ENCODE results near the gene CCM2L. TPM values are rescaled to one million over a fixed set of nuclear protein-coding genes. Genes with fewer than 3 reads are reported as not detected.

Gene CCM2L
- total and polyA plus RNA-seq, 2 of the 4 experiments (the other 2 are of a cell fraction): not detected

DNA sequence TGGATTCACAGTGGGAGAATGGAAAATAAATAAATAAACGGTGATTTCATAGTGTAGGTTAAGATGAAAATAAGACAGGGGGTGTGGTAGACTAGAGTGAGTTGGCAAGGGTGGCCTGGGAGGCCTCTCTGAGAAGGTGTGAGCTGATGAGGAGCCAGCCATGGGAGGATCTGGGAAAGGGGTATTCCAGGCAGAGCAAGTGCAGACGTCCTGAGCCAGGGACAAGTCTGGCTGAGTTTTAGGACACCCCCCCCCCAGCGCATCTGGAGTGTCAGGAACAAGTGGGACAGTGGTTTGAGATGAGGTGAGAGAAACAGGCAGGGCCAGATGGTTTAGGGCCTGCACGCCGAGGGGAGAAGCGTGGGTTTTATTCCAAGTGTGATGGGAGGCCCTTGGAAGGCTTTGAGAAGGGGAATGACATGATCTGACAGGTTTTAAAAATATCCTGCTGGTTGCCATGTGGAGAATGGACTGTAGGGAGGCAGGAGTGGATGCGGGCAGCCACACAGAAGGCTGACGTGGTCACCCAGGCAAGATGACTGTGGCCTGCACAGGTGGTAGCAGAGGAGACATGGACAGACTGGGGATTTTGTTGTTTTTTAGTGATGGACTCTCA lies 21.1 kb upstream of the CCM2L start:
- H2AK9ac ChIP-seq (replicated peaks; ENCODE audit: low read depth, low read length, poor library complexity): no peak overlapping the region
- no peaks in the 10 kb centered on the region for H3K4me1 ChIP-seq (ENCODE audit: control insufficient read depth, insufficient read depth, low read length)
- no peak overlapping the region for H4K8ac ChIP-seq (ENCODE audit: low read depth in 2 of 2, low read length in 2 of 2)
- no peak overlapping the region for H3K18ac ChIP-seq (ENCODE audit: low read depth, low read length)
- H3K4me2 ChIP-seq (ENCODE audit: low read depth, low read length): no peak overlapping the region
- no peak overlapping the region for H2BK20ac ChIP-seq (ENCODE audit: low read depth, low read length)
- H3K56ac ChIP-seq (ENCODE audit: extremely low read depth, insufficient read depth, low read length): no peak overlapping the region
- in situ Hi-C loops (cut with MboI; ENCODE audit: low sequenced_read_pairs): no loop called here
- no peak overlapping the region for H2AFZ ChIP-seq (replicated peaks; ENCODE audit: low read length, poor library complexity)
- no TSS peak for BruUV-seq (replicated peaks)
- no peak overlapping the region for H3K4ac ChIP-seq (ENCODE audit: low read depth, low read length)
- H3K9me3 ChIP-seq (ENCODE audit: control insufficient read depth, insufficient read depth, low read length): no peaks in the 10 kb centered on the region
- no peak overlapping the region for H3K14ac ChIP-seq (replicated peaks; ENCODE audit: low read depth, low read length)
- no peak overlapping the region for H2BK120ac ChIP-seq (ENCODE audit: low read depth, low read length)
- ChIA-PET POLR2A (ENCODE audit: unreplicated experiment) (no interaction called here), CTCF (no interaction called here)
- DNase-seq (no peak), ATAC-seq (ENCODE audit: low read depth) (no peak)
- intact Hi-C loops (cut with micrococcal nuclease): no loop called here
- H2AK5ac ChIP-seq (ENCODE audit: low read depth, low read length): no peak overlapping the region
- no peak overlapping the region for H3K9ac ChIP-seq (ENCODE audit: low read depth, low read length)
- H3K23ac ChIP-seq (ENCODE audit: low read depth, low read length): no peak overlapping the region
- no peak overlapping the region for H2BK15ac ChIP-seq (ENCODE audit: low read depth, low read length)
- H3K9me1 ChIP-seq (ENCODE audit: insufficient read depth, low read length): no peaks in the 10 kb centered on the region; the same call in 1 of the 2 replicates
- 18% methylated on average over 6 of the region's 8 CpGs; no CpG with 5 or more reads in 1 of the 2 experiments for WGBS, 2 experiments (ENCODE audit: extremely low coverage in 2 of 2, insufficient read length in 1 of 2)
- no peak overlapping the region for H3K27ac ChIP-seq (ENCODE audit: insufficient read depth, low read length)
- H2BK5ac ChIP-seq (ENCODE audit: low read depth, low read length, poor library complexity, severe bottlenecking): no peak overlapping the region
- H4K91ac ChIP-seq (ENCODE audit: insufficient read depth, low read depth, low read length): no peak overlapping the region
- no peaks in the 10 kb centered on the region for H3K79me1 ChIP-seq (ENCODE audit: low read depth in 1 of 2, low read length in 2 of 2)
- no peak for TF ChIP-seq MXI1 (IDR thresholded peaks at IDR 0.05; ENCODE audit: borderline replicate concordance, low read depth, low read length)
- no peak for TF ChIP-seq RAD21 (IDR thresholded peaks at IDR 0.05; ENCODE audit: low read length)
- no peak overlapping the region for H4K5ac ChIP-seq (ENCODE audit: low read depth, low read length)
- dilution Hi-C loops (cut with HindIII; ENCODE audit: low sequenced_read_pairs, unreplicated experiment): no loop called here
- H4K20me1 ChIP-seq (ENCODE audit: insufficient read depth, low read length): no peaks in the 10 kb centered on the region
- H3K27me3 ChIP-seq (ENCODE audit: control insufficient read depth, insufficient read depth, low read length): peaks cover 44% of the 10 kb centered on the region
- no peaks in the 10 kb centered on the region for H3K36me3 ChIP-seq (ENCODE audit: control insufficient read depth, insufficient read depth, low read length)
- H3K4me3 ChIP-seq (ENCODE audit: insufficient read depth, low read depth, low read length): no peak overlapping the region
